ENCODE measurements around the gene TNPO1. TPM values are rescaled to one million over a fixed set of nuclear protein-coding genes. Genes with fewer than 3 reads are reported as not detected.

Gene TNPO1
- total RNA-seq, 1 experiment from 2014 or later = 148 TPM

- H3K27me3 Mint-ChIP-seq (ENCODE audit: insufficient read depth, unreplicated experiment) = no peaks in the 10 kb centered on the region
- BruUV-seq (replicated peaks) = no TSS peak
- no peak for DNase-seq
- POLR2A ChIA-PET = no interaction called here
- no peak overlapping the region for H3K4me3 Mint-ChIP-seq (ENCODE audit: unreplicated experiment)
- H3K27ac Mint-ChIP-seq (ENCODE audit: unreplicated experiment) = no peak overlapping the region
- no peaks in the 10 kb centered on the region for H3K36me3 Mint-ChIP-seq (ENCODE audit: insufficient read depth, unreplicated experiment)
- CTCF ChIA-PET = no interaction called here
- no peak for TF ChIP-seq CTCF (IDR thresholded peaks at IDR 0.05; ENCODE audit: insufficient read depth in 1 of 2, low read depth in 1 of 2, low read length in 1 of 2, severe bottlenecking in 1 of 2, unreplicated experiment in 1 of 2)
- no peaks in the 10 kb centered on the region for H3K27me3 ChIP-seq (replicated peaks; ENCODE audit: control insufficient read depth, insufficient read depth, low read length)
- no peaks in the 10 kb centered on the region for H3K36me3 ChIP-seq (ENCODE audit: control insufficient read depth, insufficient read depth, low read length)
- no peaks in the 10 kb centered on the region for H3K9me3 Mint-ChIP-seq (ENCODE audit: unreplicated experiment)
- intact Hi-C loops (cut with micrococcal nuclease; ENCODE audit: unreplicated experiment) = no loop called here
- no peaks in the 10 kb centered on the region for H3K4me1 ChIP-seq
- no peak overlapping the region for H3K4me3 ChIP-seq (ENCODE audit: low read depth, low read length)
- no peaks in the 10 kb centered on the region for H3K4me1 Mint-ChIP-seq (ENCODE audit: low read depth, unreplicated experiment)
- no peaks in the 10 kb centered on the region for H3K9me3 ChIP-seq
Observed at GRCh38 chr5:72829707-72830106, 13.2 kb downstream of the TNPO1 start.

- Histone ChIP-seq H3K27me3 (replicated peaks; ENCODE audit: control insufficient read depth, insufficient read depth, low read length) (no peaks in the 10 kb centered on the region), H3K4me1 (no peaks in the 10 kb centered on the region), H3K4me3 (ENCODE audit: low read depth, low read length) (no peak overlapping the region), H3K9me3 (no peaks in the 10 kb centered on the region), H3K36me3 (ENCODE audit: control insufficient read depth, insufficient read depth, low read length) (no peaks in the 10 kb centered on the region)
- DNase-seq = no peak
- Mint-ChIP-seq H3K36me3 (ENCODE audit: insufficient read depth, unreplicated experiment) (no peaks in the 10 kb centered on the region), H3K9me3 (ENCODE audit: unreplicated experiment) (no peaks in the 10 kb centered on the region), H3K27ac (ENCODE audit: unreplicated experiment) (no peak overlapping the region), H3K4me3 (ENCODE audit: unreplicated experiment) (no peak overlapping the region), H3K27me3 (ENCODE audit: insufficient read depth, unreplicated experiment) (no peaks in the 10 kb centered on the region), H3K4me1 (ENCODE audit: low read depth, unreplicated experiment) (no peaks in the 10 kb centered on the region)
- ChIA-PET POLR2A (no interaction called here), CTCF (no interaction called here)
- BruUV-seq (replicated peaks) = no TSS peak
- intact Hi-C loops (cut with micrococcal nuclease; ENCODE audit: unreplicated experiment) = no loop called here
- no peak for TF ChIP-seq CTCF (IDR thresholded peaks at IDR 0.05; ENCODE audit: insufficient read depth in 1 of 2, low read depth in 1 of 2, low read length in 1 of 2, severe bottlenecking in 1 of 2, unreplicated experiment in 1 of 2)
Observed at GRCh38 chr5:72830362-72830761, 13.9 kb downstream of the TNPO1 start.

- Mint-ChIP-seq H3K27ac (ENCODE audit: unreplicated experiment) (no peak overlapping the region), H3K4me3 (ENCODE audit: unreplicated experiment) (no peak overlapping the region), H3K27me3 (ENCODE audit: insufficient read depth, unreplicated experiment) (no peaks in the 10 kb centered on the region), H3K4me1 (ENCODE audit: low read depth, unreplicated experiment) (no peaks in the 10 kb centered on the region), H3K36me3 (ENCODE audit: insufficient read depth, unreplicated experiment) (no peaks in the 10 kb centered on the region), H3K9me3 (ENCODE audit: unreplicated experiment) (no peaks in the 10 kb centered on the region)
- H3K4me3 ChIP-seq (ENCODE audit: low read depth, low read length) = no peak overlapping the region
- DNase-seq = no peak
- no peaks in the 10 kb centered on the region for H3K4me1 ChIP-seq
- no peaks in the 10 kb centered on the region for H3K27me3 ChIP-seq (replicated peaks; ENCODE audit: control insufficient read depth, insufficient read depth, low read length)
- intact Hi-C loops (cut with micrococcal nuclease; ENCODE audit: unreplicated experiment) = no loop called here
- no peaks in the 10 kb centered on the region for H3K9me3 ChIP-seq
- BruUV-seq (replicated peaks) = no TSS peak
- H3K36me3 ChIP-seq (ENCODE audit: control insufficient read depth, insufficient read depth, low read length) = no peaks in the 10 kb centered on the region
- ChIA-PET CTCF (no interaction called here), POLR2A (no interaction called here)
- TF ChIP-seq CTCF (IDR thresholded peaks at IDR 0.05; ENCODE audit: insufficient read depth in 1 of 2, low read depth in 1 of 2, low read length in 1 of 2, severe bottlenecking in 1 of 2, unreplicated experiment in 1 of 2) = no peak
Observed at GRCh38 chr5:72831685-72832084, 15.2 kb downstream of the TNPO1 start.
